GM18951 (cell line): ENCODE results near the gene DSCAML1.

ENCODE experiments used
- POLR2A ChIP-seq: IDR thresholded peaks from 4 replicates; pipeline ENCODE4 v1.6.1; 2011; ENCODE audit warnings: mild to moderate bottlenecking; ENCODE audit not compliant: insufficient read length, insufficient read depth; ENCODE audit errors: extremely low read depth
- in situ Hi-C: fragments of 300-500 bp; cut with MboI; formaldehyde crosslinking; loops from one replicate; pipeline ENCODE4 v1.12.0; 2022; ENCODE audit warnings: low sequenced_read_pairs, mixed read lengths, inconsistent platforms; ENCODE audit not compliant: unreplicated experiment

DSCAML1 gene

GRCh38 chr11:117610901-117611300, 186.1 kb downstream of the DSCAML1 start:
- no peak for TF ChIP-seq POLR2A
- in situ Hi-C loops: no loop called here

GRCh38 chr11:117610045-117610444, 187.0 kb downstream of the DSCAML1 start:
- in situ Hi-C loops: no loop called here
- TF ChIP-seq POLR2A: no peak

GRCh38 chr11:117607449-117607848, 189.6 kb downstream of the DSCAML1 start:
- no peak for TF ChIP-seq POLR2A
- in situ Hi-C loops: no loop called here

GRCh38 chr11:117606790-117607189, 190.2 kb downstream of the DSCAML1 start:
- in situ Hi-C loops: no loop called here
- no peak for TF ChIP-seq POLR2A

GRCh38 chr11:117606211-117606610, 190.8 kb downstream of the DSCAML1 start:
- no peak for TF ChIP-seq POLR2A
- in situ Hi-C loops: no loop called here

- TF ChIP-seq POLR2A: no peak
- in situ Hi-C loops: no loop called here
Observed at GRCh38 chr11:117605331-117605730, 191.7 kb downstream of the DSCAML1 start.

GRCh38 chr11:117604336-117604995, 192.6 kb downstream of the DSCAML1 start:
- in situ Hi-C loops: no loop called here
- no peak for TF ChIP-seq POLR2A

GRCh38 chr11:117603932-117604331, 193.1 kb downstream of the DSCAML1 start:
- no peak for TF ChIP-seq POLR2A
- in situ Hi-C loops: no loop called here

GRCh38 chr11:117601006-117601708, 195.9 kb downstream of the DSCAML1 start:
- no peak for TF ChIP-seq POLR2A
- in situ Hi-C loops: no loop called here

- in situ Hi-C loops: no loop called here
- no peak for TF ChIP-seq POLR2A
Observed at GRCh38 chr11:117600234-117600783, 196.7 kb downstream of the DSCAML1 start.

- in situ Hi-C loops: no loop called here
- no peak for TF ChIP-seq POLR2A
Observed at GRCh38 chr11:117597071-117597470, 199.9 kb downstream of the DSCAML1 start.

GRCh38 chr11:117595440-117595839, 201.6 kb downstream of the DSCAML1 start:
- no peak for TF ChIP-seq POLR2A
- in situ Hi-C loops: no loop called here

GRCh38 chr11:117594721-117595120, 202.3 kb downstream of the DSCAML1 start:
- TF ChIP-seq POLR2A: no peak
- in situ Hi-C loops: no loop called here

GRCh38 chr11:117593065-117593464, 204.0 kb downstream of the DSCAML1 start:
- no peak for TF ChIP-seq POLR2A
- in situ Hi-C loops: no loop called here
